Measurements from ENCODE around the gene MALAT1.

The MALAT1 gene

DNA sequence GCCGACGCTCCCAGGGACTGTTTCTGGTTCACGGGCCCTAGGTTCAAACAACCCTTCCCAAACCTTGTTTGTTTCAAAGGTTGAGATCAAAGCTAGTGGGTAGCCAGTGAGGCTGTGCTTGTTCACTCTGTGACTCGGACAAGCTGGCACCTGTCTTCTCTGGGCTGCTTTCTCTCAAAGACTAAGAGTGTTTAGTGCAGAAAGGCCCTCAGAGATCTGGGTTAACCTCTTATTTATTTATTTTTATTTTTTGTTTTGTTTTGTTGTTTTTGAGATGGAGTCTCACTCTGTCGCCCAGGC lies 13.0 kb upstream of the MALAT1 start:
- DNase-seq (ENCODE audit: low read depth in 2 of 2), result no peak
- H3K4me3 ChIP-seq (replicated peaks in 1 of 2; ENCODE audit: low read depth in 2 of 2, low read length in 2 of 2), result no peak overlapping the region

DNA sequence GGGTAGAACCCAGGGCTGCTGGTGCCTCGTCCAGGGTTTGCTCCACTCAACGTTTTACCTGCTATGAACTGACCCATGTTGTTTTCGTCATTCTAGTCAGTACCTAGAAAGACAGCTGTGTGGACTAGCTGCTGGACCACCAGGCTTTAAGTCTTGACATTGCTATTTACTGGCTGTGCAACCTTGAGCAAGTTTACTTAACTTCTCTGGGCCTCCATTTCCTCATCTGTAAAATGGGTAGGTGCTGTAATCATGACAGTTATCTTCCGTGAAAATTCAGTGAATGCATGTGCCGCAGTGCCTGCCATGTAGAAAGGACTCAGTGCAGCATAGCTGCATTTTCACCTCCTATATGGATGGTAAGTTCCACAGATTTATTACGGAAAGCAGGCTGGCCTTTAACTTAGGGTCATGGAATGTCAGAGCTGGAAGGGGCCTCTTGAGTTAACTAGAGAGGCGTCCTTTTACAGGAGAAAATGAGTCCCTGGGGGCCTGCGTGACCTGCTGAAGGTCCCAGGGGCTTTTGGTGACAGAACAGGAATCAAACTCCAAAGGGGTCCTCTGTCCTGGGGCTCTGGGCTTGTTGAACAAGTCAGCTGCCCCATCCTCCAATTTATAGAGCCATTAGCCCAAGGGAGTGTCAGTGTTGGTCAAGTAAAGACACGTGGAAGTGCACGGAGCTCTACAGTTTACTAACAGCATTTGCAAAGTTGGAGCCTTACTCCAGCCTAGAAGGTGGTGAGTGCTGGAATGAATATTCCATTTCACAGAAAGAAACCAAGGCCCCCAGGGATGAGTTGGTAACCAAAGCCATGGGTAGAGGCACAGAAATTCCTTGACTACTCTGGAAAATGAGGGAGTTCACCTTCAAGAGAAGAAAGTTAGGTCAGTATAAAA lies 12.0 kb upstream of the MALAT1 start:
- no peak for DNase-seq (ENCODE audit: low read depth in 2 of 2)
- H3K4me3 ChIP-seq (replicated peaks in 1 of 2; ENCODE audit: low read depth in 2 of 2, low read length in 2 of 2), result no peak overlapping the region
- TF ChIP-seq, protein P1, sequence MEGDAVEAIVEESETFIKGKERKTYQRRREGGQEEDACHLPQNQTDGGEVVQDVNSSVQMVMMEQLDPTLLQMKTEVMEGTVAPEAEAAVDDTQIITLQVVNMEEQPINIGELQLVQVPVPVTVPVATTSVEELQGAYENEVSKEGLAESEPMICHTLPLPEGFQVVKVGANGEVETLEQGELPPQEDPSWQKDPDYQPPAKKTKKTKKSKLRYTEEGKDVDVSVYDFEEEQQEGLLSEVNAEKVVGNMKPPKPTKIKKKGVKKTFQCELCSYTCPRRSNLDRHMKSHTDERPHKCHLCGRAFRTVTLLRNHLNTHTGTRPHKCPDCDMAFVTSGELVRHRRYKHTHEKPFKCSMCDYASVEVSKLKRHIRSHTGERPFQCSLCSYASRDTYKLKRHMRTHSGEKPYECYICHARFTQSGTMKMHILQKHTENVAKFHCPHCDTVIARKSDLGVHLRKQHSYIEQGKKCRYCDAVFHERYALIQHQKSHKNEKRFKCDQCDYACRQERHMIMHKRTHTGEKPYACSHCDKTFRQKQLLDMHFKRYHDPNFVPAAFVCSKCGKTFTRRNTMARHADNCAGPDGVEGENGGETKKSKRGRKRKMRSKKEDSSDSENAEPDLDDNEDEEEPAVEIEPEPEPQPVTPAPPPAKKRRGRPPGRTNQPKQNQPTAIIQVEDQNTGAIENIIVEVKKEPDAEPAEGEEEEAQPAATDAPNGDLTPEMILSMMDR (IDR thresholded peaks at IDR 0.05; ENCODE audit: low read depth, low read length), result no peak

More for the DNA sequence above, 13.0 kb upstream of the MALAT1 start:
- TF ChIP-seq, protein P1 (IDR thresholded peaks at IDR 0.05; ENCODE audit: low read depth, low read length), result no peak

DNA sequence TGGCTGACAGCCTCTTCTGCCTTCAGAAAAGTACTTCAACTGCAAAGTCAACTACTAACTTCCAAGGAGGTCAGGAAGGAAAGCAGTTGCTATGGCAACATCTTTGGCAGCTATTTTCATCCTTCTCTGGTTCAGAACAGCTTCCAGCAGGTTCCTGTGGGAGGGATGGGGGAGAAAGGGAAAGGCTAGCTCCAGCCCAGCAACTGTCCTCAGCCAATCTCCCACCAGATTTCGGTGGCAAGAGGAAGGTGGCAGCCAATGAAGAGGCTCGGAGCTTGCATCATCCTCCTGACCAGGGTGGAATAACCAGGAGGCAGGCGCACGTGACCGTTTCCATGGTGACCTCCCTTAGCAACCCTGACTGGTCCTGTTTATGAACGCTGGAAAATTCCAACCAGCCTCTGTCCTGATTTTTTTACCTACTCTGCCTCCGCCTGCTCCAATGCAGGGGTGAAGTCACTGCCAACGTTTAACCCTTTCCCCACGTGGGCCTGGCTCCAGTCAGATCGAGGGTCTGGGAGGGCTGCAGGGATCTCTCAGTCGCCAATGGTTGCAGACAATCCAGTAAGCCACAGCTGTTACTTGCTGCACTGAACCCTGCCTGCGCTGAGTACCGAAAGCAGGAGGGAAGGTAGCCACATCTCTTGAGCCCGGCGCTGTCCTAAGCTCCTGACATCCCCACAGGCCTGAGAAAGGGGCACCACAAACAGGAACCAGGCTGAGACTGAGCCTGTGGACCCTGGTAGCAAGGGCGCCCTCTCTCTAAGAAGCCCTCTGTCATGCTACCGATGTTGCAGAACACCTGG lies 11.2 kb upstream of the MALAT1 start:
- peak; percentile 100 for DNase-seq (ENCODE audit: low read depth in 2 of 2)
- peak overlapping the region; percentile 6 to 21 for H3K4me3 ChIP-seq (replicated peaks in 1 of 2; ENCODE audit: low read depth in 2 of 2, low read length in 2 of 2)
- TF ChIP-seq, protein P1 (IDR thresholded peaks at IDR 0.05; ENCODE audit: low read depth, low read length), result no peak

DNA sequence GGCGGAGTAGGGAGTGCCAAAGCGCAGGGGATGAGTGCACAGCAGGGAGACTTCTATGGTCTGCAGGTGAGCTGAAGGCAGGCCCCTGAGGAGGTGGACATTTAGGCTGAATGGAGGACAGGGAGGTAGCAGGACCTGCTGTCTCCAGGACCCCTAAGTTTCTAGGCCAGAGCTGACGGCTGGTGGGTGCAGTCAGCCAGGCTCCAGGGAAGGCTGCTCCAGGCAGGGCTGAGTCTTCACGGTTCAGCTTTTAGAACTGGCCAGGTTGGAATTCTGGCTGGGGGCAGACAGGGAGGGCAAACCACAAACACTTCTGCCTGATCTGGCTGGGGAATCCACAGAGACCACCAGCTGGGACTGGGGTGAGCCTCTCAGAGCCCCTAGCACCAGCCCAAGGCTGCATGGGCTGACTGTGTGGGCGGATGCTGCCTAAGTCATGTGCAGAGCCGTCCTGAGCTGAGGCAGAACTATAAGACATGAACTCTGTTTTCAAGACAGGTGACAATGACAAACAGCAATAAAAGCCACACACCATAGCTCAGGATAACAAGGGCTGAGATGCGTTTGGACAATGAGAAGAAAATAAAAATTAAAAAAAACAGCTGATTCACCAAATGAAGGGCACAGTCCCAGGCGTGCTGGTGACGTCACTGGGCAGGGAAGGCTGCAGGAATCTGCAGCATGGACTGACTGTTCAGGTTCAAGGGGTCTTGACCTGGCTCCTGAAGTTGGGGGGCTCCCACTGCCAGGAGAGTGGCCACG lies 10.4 kb upstream of the MALAT1 start:
- peak overlapping the region; percentile 6 to 21 for H3K4me3 ChIP-seq (replicated peaks in 1 of 2; ENCODE audit: low read depth in 2 of 2, low read length in 2 of 2)
- TF ChIP-seq, protein P1 (IDR thresholded peaks at IDR 0.05; ENCODE audit: low read depth, low read length), result no peak
- DNase-seq (ENCODE audit: low read depth in 2 of 2), result peak; percentile 70 to 80

DNA sequence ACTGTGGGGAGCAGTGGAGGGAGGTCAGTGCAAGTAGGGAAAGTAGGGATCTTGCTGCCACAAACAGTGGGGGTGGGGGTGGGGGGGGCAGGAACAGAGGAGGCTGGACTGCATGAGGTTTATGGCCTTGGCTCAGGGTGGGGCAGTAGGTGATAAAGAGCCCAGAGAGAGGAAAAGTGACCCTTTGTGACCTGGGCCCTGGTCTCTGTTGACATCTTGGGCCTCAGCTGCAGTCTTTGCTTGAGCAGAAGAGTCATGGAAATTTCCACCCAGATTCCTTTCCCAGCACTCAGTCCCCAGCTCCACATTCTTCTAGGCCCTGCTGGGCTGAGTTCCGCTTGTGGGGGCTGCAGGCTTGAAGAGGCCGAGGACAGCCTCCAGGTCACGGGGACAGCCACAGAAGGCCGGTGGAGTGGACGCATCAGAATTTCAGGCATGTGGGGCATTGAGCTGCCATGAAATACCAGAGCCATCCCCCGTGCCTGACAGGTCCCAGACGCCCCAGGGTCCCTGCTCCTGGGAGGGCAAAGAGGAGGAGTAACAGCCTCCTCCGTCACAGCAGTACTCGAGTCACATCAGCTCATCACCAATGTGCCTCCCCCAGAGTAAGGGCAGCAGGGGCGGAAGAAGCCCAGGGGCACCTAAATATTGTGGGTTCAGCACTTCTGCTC lies 9.7 kb upstream of the MALAT1 start:
- TF ChIP-seq, protein P1 (IDR thresholded peaks at IDR 0.05; ENCODE audit: low read depth, low read length), result no peak
- H3K4me3 ChIP-seq (replicated peaks in 1 of 2; ENCODE audit: low read depth in 2 of 2, low read length in 2 of 2), result no peak overlapping the region
- peak; percentile 86 to 89 for DNase-seq (ENCODE audit: low read depth in 2 of 2)

DNA sequence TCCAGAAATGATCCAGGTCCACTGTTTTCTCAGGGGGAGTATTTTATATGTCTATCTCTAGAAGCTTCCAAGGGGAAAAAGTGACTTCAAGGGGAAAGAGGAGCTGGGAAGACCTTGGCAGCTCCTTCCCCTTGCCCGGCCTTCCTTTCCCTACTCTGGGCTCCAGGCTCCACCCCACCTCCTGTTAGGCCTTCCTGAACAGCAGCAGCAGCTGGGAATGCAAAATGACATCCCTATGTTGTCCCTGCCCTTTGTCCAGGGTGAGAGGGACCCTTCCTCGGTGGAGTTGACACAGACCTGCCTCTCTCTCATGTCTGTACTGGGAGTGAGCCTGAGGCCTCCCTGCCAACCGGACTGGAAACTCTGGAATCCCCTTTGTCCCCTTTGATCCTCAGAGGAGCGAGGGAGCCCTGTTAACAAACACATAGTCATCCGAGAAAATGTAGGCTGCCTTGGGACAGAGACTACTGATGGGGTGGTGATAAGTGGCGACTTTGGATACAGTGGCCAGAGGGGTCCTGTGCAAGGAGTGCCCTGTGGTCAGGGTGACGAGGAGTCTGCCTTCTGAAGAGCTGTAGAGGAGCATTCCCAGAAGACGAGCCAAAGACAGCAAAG lies 9.0 kb upstream of the MALAT1 start:
- TF ChIP-seq, protein P1 (IDR thresholded peaks at IDR 0.05; ENCODE audit: low read depth, low read length), result no peak
- no peak overlapping the region for H3K4me3 ChIP-seq (replicated peaks in 1 of 2; ENCODE audit: low read depth in 2 of 2, low read length in 2 of 2)
- DNase-seq (ENCODE audit: low read depth in 2 of 2), result peak; percentile 42 to 71
